GM18870 (cell line): ENCODE data around the gene SLC6A8.

Experiments
- ATAC-seq: cut with Tn5 transposase; IDR thresholded peaks from one replicate; pipeline ENCODE4 v1.9.1; 2021; ENCODE audit warnings: moderate library complexity; ENCODE audit not compliant: unreplicated experiment

Gene SLC6A8

DNA sequence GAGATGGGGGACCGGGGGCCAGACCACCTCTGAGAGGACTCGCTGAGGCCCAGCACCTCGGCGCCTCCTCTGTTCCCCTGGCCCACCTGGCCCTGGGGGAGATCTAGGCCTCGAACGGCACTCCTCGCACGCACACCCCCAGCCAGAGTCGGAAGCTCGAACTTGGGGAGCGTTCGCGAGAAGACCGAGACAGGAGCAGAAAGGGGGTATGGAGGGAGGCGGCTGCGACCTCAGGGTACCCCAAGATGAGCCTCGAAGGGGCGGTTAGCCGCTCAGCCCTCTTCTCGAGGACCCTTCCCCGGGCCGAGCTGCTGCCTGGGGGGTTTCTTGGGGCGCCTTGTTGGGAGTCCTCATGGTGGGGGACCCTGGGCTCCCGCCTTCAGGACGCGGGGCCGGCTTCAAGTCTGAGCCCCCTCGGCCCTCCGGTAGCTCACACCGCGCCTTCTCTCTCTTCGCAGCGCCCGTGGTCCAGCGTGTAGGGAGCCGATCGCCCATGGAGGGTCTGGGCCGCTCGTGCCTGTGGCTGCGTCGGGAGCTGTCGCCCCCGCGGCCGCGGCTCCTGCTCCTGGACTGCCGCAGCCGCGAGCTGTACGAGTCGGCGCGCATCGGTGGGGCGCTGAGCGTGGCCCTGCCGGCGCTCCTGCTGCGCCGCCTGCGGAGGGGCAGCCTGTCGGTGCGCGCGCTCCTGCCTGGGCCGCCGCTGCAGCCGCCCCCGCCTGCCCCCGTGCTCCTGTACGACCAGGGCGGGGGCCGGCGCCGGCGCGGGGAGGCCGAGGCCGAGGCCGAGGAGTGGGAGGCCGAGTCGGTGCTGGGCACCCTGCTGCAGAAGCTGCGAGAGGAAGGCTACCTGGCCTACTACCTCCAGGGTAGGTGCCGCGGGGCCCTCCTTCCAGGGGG is 40.0 kb upstream of the SLC6A8 start:
- no peak for ATAC-seq

DNA sequence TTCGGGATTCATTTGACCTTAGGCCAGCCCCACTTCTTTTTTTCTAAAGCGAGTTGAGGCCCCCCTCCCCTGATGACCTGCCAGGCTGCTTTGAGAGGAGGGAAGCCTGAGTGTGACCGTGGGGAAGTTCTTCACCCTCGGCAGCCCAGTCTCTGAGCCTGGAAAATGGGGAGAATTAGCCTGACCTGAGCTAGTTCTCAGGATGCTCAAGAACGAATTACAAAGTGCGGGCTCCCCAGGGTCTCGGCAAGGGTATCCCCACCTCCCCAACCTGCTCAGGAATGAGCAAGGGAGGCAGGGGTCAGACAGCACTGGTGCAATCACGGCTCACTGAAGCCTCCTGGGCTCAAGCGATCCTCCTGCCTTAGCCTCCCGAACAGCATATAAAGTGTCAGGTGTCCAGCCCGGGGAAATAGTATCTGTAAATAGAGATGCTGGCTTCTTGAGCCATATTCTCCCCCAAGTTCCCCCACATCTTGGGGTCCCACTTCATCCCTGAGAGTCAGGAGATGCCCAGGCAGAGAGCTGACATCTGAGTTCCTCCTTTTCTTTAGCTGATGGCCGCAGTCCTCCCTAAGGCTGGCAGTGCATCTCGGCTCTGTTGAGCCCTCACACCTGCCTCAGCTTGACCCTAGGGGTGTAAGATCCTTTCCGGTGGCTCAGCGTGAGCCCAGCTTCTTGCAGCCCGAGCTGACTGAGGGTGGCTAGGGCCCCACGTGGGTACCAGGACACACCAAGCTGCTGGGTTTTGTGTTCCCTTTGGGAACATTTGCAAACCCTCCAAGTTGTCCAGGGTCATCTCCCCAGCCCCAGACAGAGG is 39.2 kb upstream of the SLC6A8 start:
- no peak for ATAC-seq

DNA sequence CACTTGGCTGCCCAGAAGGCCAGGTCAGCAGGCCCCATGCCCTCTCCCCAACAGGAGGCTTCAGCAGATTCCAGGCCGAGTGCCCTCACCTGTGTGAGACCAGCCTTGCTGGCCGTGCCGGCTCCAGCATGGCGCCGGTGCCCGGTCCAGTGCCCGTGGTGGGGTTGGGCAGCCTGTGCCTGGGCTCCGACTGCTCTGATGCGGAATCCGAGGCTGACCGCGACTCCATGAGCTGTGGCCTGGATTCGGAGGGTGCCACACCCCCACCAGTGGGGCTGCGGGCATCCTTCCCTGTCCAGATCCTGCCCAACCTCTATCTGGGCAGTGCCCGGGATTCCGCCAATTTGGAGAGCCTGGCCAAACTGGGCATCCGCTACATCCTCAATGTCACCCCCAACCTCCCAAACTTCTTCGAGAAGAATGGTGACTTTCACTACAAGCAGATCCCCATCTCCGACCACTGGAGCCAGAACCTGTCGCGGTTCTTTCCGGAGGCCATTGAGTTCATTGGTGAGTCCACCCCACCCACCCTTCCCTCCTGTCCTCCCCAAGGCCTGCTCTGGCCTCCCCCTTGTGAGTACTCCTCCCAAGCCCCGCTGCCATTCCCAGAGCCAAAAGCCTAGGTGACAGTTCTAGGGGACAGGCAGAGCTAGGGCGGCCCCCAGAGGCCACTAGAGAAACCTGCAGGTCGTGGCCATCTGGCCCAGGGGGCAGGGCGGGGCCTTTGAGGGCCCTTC is 38.4 kb upstream of the SLC6A8 start:
- ATAC-seq = no peak

DNA sequence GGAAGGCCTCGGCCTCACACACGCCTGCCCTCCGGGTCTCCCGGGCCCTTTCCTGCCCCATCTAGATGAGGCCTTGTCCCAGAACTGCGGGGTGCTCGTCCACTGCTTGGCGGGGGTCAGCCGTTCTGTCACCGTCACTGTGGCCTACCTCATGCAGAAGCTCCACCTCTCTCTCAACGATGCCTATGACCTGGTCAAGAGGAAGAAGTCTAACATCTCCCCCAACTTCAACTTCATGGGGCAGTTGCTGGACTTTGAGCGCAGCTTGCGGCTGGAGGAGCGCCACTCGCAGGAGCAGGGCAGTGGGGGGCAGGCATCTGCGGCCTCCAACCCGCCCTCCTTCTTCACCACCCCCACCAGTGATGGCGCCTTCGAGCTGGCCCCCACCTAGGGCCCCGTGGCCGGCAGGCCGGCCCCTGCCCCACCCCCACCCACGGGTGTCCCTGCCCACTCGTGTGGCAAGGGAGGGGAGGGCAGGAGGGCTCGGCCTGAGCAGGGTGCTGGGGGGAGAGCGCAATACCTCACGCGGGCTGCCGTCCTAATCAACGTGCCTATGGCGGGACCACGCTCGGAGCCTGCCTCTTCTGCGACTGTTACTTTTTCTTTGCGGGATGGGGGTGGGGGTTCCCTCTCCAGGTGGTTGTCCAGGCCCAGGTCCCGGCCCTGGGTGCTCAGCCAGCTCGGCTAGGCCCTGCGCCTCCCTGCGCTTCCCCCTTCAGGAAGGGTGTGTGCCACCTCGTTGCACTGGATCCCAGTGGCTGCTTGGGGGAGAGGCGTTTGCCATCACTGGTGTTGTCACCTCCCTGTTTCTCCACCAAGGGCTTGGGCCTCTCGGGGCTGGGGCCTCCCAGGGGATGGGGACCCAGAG is 37.6 kb upstream of the SLC6A8 start:
- no peak for ATAC-seq

DNA sequence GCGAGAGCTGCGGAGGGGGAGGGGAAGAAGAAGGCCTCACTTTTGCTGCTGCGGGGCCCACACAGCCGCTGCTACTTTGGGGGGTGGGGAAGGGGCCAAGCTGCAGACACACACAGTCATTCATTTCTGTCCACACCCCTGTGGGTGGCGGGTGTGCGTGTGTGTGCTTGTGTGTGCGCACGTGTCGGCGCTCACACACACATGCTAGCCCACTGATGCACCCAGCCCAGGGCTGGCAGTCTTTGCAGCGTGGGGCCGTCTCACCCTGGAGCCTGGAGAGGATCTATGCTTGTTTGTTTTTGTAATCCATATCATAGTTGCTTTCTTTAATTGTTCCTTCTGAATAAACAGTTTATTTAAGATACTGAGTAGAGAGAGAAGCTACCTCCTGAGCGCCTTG is 36.8 kb upstream of the SLC6A8 start:
- ATAC-seq = no peak

DNA sequence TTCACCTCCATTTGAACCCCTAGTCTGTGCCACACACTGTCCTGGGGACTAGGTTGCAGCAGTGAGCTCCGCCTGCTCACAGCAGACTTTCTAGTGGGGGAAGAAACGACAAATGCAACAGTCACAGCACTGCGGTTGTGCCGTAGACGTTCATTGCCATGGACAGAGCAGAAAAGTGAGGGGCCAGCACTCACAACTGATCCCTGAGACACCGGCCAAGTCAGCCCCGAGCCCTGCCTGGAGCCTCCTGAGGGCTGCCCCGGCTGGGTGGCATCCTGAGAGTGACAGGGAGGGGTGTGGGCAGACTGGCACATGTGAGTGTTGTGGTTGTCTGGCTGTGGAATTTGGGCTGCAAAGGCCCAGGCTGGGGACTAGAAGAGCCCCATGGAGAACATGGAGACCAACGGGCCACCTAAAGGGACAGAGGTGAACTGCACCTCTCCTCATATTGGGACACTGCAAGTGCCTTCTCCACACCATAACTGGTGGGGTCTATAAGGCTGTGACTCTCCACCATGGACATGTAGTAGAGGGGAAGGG is 36.1 kb upstream of the SLC6A8 start:
- ATAC-seq = no peak

DNA sequence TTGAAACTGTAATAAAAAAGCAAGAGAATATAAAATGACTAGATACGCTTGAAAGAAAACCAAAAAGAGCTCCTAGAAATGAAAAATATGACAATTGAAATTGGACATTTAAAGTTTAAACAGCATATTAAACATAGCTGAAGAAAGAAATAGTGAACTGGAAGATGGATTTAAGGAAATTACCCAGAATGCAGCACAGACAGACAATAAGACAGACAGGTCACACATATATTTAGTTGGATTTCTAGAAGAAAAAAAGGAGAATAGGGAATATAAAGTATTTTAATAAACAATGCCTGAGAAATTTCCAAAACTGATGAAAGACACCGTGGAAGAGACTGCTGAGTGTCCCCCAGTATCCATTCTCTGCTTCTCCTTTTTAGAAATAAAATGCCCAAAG is 34.2 kb upstream of the SLC6A8 start:
- no peak for ATAC-seq

DNA sequence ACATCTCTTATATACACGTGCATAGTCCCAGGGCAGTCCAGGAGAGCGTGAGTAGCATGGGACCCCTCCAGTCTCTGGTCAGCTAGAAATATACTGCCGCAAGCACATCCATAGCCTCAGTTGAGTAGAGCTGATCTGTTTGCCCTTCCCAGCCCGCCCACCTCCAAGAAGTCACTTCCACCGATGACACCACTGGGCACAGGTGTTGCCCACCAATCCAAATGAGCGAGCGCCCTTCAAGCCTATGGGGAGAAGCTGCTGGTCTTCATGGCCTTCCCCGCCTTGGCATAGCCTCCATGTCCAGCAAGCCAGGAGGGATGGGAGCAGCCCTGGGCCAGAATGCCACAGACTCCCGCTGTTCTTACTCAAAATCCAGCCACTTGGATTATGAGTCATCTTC is 30.6 kb upstream of the SLC6A8 start:
- no peak for ATAC-seq

DNA sequence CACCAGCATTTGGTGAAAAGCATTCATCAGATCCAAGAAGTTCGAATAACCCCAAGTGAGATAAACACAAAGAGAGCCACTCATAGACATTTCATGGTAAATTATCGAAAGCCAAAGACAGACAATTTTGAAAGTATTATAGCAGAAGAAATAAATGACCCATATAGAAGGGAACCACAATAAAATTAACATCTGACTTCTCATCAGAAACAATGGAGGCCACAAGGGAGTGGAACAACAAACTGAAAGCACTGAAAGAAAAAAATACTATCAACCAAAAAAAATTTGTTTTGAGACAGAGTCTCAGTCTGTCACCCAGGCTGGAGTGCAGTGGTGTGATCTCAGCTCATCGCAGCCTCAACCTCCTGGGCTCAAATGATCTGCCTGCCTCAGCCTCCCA is 28.5 kb upstream of the SLC6A8 start:
- ATAC-seq = no peak

DNA sequence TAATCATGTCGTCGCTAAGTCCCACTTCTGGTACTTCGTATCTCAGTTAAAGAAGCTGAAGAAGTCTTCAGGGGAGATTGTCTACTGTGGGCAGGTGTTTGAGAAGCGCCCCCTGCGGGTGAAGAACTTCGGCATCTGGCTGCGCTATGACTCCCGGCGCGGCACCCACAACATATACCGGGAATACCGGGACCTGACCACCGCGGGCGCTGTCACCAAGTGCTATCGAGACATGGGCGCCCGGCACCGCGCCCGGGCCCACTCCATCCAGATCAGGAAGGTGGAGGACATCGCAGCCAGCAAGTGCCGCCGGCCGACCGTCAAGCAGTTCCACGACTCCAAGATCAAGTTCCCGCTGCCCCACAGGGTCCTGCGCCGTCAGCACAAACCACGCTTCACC is 25.5 kb upstream of the SLC6A8 start:
- no peak for ATAC-seq

DNA sequence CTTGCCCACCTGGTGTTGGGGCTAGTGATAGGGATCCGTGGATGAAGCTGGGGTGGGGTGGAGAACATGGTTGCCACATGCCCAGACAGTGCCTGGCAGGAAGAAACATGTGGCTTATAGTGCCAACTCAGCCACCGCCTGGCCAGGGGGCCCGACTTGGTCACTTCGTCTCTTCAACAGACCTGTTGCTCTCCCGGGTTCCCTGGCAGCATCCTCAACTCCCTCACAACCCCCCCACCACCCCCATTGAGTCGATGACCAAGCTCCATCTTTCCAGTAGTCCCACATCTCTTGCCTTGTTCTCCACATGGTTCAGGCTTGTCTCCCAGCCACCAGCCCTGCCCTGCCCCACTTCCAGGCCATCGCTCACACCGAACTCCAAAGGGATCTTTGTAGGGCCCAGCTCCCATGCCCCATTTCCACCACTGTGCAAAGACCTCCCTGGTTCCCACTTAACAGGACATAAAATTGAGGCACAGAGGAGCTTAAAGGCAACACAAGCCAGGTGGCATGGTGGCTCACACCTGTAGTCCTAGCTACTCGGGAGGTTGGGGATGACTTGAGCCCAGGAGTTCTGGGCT is 21.9 kb upstream of the SLC6A8 start:
- ATAC-seq = no peak

DNA sequence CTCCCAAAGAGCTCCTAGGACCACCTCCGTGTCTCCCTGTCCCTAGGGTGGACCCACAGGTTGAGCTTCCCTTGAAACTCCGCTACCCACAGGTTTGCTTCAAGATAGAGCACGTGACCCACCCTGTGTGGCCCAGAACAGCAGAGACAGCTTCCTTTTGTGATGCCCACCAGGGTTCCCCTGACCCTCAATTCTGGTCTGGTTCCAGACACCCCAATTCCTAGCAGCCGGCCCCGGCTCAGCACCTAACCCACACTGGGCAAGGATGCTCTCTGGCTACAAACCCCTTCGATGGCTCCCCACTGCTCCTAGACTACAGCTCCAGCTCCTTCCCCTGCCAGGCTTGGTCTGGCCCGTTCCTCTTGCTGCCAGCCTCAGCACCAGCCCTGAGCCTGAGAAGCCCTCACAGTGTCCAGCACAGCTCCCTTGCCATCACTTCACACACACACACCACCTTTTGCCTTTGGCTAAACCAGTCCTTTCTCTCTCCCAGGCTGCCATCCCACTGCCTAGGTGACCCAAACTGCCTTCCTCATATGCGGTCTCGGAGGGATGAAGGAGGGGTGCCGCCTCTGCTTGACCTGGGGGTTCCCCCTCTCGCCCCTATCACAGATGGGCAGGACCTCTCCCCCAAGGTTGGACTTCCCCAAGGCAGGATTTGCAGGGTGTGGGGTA is 20.3 kb upstream of the SLC6A8 start:
- no peak for ATAC-seq

DNA sequence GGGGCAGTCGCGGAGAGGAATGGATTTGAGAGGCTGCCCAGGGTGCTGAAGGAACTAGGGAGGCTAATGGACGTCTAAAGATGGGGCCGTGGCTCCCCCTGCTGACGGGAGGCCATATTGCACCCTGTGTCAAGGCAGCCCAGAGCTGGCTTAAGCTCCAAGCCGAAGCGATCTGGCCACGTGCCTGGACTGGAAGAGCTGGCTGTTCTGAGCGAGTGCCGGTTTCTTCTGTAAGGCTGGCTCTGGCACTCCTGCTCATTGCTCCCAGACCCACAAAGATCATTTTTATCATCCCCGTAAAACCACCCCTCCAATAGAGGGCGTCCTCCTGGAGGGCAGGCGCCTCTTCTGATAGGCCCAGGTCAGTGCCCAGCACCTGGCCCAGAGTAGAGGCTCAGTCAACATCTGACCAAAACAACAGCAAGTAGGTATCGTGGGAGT is 19.8 kb upstream of the SLC6A8 start:
- no peak for ATAC-seq

DNA sequence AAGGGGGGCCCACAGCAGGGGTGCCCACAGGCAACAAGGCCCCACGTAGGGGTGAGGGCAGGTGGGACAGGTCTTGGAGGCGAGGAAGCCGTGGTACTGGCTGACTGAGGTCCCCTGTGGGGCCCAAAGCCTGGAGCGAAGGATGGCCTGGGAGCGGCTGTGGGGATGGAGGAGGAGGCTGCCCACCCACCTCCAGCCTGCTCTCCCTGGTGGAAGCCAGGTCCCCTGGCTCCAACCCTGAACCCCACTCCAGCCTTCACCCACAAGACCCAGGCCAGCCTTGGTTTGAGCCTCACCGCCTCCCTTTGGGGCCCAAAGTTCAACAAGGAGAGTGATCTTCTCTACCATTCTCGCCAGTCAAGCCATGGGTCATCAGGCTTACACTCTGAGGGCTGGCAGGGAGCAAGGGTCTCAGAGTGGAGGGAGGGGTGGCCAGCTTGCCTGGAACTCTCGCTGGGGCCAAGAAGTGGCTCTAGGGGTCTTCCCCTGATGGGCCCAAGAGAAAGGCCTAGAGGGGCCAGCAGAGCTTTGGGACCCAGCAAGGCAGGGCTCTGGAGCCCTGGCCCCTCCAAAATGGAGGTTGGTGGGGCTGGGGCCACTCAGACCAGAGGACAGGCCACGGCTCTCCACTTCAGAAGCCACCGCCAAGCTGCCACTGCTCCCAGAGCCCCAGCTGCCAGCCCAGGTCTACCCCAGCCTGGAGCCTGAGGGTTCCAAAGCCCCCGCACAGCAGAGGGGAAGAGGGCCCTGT is 19.1 kb upstream of the SLC6A8 start:
- ATAC-seq = no peak

DNA sequence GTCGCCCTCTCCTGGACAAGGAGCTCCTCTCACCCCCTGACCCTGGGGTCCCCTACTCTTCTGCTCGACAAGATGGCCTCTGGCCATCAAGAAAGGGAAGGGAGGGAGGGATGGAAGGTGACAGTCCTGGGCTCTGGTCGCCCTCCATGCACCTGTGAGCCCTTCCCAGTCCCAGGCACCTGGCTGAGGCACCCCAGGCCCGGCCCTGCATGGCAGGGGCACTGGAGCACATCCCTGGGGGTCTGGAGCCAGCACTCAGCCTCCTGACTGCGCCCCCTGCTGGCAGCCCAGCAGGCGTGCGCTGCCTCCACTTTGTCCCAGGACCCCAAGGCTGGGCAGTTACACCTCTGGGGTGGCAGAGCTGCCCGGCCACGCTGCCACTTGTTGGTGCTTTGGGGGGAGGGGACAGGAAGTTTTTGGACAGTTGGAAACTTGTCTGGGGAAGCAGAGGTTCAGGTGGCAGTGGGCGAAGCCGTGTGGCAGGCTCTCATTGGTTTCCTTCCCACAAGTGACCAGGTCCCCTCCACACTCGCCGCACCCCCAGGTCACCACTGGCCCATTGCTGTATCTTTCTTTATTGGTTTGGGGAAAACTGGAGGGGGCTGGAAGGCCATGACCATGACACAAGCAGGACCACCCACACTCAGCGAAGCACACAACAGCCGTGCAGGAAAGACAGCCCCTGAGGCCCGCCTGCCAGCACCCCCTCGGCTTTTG is 18.4 kb upstream of the SLC6A8 start:
- no peak for ATAC-seq

DNA sequence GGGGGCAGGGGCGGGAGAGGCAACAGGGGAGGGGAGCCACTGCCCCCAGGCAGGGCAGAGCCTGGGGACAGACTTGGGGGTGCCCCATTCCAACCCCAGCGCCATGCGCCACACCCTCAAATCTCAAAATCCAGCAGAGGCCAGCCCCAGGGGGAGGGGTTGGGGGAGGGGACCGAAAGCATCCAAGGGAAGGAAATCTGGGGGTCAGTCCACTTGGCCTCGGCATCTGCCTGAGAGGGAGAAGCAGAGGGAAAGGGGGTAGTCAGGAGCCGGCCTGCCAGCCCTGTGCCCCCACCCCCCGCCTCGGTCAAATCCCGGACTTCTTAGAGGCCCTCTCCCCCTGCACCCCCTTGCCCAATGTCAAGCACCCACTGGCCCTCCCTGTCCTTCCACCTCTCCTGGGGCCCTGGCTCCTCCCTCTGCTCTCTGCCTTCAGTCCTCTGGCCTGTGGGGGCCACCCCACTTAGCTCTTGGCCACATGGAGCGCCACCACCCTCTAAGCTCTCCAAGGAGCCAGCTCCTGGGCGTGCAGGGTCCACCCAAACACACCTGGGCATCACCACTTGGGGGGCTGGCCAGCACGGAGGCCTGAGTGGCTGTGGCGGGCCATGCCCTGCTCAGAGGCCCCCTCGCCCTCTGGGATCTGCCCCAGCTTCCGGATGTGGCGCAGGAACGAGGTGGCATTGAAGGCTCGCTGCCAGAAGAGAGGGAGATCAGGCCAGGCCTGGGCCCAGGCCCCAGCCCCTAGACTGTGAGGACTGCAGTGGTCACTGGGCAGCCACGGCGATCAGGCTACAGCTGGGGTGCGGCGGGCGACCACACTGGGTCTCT is 17.6 kb upstream of the SLC6A8 start:
- ATAC-seq = no peak
